GM23338 (cell line): ENCODE data around the gene CDON. TPM values are rescaled to one million over a fixed set of nuclear protein-coding genes. Genes with fewer than 3 reads are reported as not detected.

ENCODE experiments used
- ATAC-seq: fragments of 200-7000 bp; cut with Tn5 transposase; 3 replicates; pipeline ENCODE4 v1.9.1; 2020
- DNase-seq: peaks from one replicate; pipeline ENCODE4 v3.0.0-alpha.2; 2015; ENCODE audit warnings: low spot score
- H2AFZ ChIP-seq: fragments of 200-600 bp; sonication (generic); 2 replicates; pipeline ENCODE4 v1.8.0; 2016; ENCODE audit warnings: antibody characterized with exemption, mild to moderate bottlenecking, moderate library complexity
- H3F3A ChIP-seq: fragments of 200-600 bp; sonication (generic); replicated peaks from 2 replicates; pipeline ENCODE4 v1.8.0; 2017; ENCODE audit warnings: antibody characterized with exemption, mixed run types, low read depth
- H3K27ac ChIP-seq: fragments of 200-600 bp; sonication (generic); 2 replicates; pipeline ENCODE4 v1.6.1; 2016; ENCODE audit warnings: low read depth
- H3K27me3 ChIP-seq: fragments of 200-600 bp; sonication (generic); 2 replicates; pipeline ENCODE4 v1.8.0; 2016; ENCODE audit warnings: mild to moderate bottlenecking, mixed run types, moderate library complexity; ENCODE audit not compliant: insufficient read depth
- H3K36me3 ChIP-seq: fragments of 200-600 bp; sonication (generic); 2 replicates; pipeline ENCODE4 v1.8.0; 2016; ENCODE audit warnings: mild to moderate bottlenecking; ENCODE audit not compliant: insufficient read depth
- H3K4me1 ChIP-seq: fragments of 200-600 bp; sonication (generic); 2 replicates; pipeline ENCODE4 v1.8.0; 2016; ENCODE audit warnings: mild to moderate bottlenecking, moderate library complexity; ENCODE audit not compliant: insufficient read depth
- H3K4me2 ChIP-seq: fragments of 200-600 bp; sonication (generic); 2 replicates; pipeline ENCODE4 v1.7.1; 2017; ENCODE audit warnings: mixed run types
- H3K4me3 ChIP-seq: fragments of 200-600 bp; sonication (generic); 2 replicates; pipeline ENCODE4 v1.6.1; 2016; ENCODE audit warnings: mixed run types
- H3K79me2 ChIP-seq: fragments of 200-600 bp; sonication (generic); replicated peaks from 2 replicates; pipeline ENCODE4 v1.8.0; 2017; ENCODE audit warnings: mild to moderate bottlenecking; ENCODE audit not compliant: insufficient read depth
- H3K9me2 ChIP-seq: fragments of 200-600 bp; sonication (generic); 2 replicates; pipeline ENCODE4 v1.8.0; 2017; ENCODE audit not compliant: insufficient read depth
- H4K20me1 ChIP-seq: fragments of 200-600 bp; sonication (generic); replicated peaks from 2 replicates; pipeline ENCODE4 v1.8.0; 2017; ENCODE audit warnings: mild to moderate bottlenecking; ENCODE audit not compliant: insufficient read depth
- H3K27ac Mint-ChIP-seq: 2 replicates; pipeline ENCODE4 v1.8.0; 2020; ENCODE audit warnings: inconsistent platforms, mild to moderate bottlenecking, moderate library complexity, mixed read lengths
- H3K27me3 Mint-ChIP-seq: 3 replicates; pipeline ENCODE4 v1.8.0; 2022; ENCODE audit warnings: low read depth, mild to moderate bottlenecking, moderate library complexity, mixed read lengths, inconsistent platforms; ENCODE audit not compliant: insufficient read depth, poor library complexity
- H3K36me3 Mint-ChIP-seq: 3 replicates; pipeline ENCODE4 v1.8.0; 2021; ENCODE audit warnings: low read depth, mild to moderate bottlenecking, inconsistent platforms, moderate library complexity, mixed read lengths
- H3K4me1 Mint-ChIP-seq: 3 replicates; pipeline ENCODE4 v1.8.0; 2020; ENCODE audit warnings: mild to moderate bottlenecking, inconsistent platforms, mixed read lengths
- H3K4me3 Mint-ChIP-seq: 3 replicates; pipeline ENCODE4 v1.8.0; 2021; ENCODE audit warnings: moderate library complexity, mild to moderate bottlenecking, inconsistent platforms, mixed read lengths
- H3K9me3 Mint-ChIP-seq: 3 replicates; pipeline ENCODE4 v1.8.0; 2020; ENCODE audit warnings: moderate library complexity, mild to moderate bottlenecking, inconsistent platforms, mixed read lengths
- CREB1 ChIP-seq: fragments of 250-450 bp; sonication (Bioruptor Pico); IDR thresholded peaks from 2 replicates; pipeline ENCODE4 v1.5.0; 2020; ENCODE audit warnings: low read depth, mild to moderate bottlenecking, moderate library complexity
- CTCF ChIP-seq, 2 experiments: fragments of 200-600 bp in 1 of 2; sonication (generic) in 1 of 2; conservative IDR thresholded peaks; 2 replicates each; pipeline versions ENCODE4 v1.5.1 to v1.6.1; 2016 to 2017; ENCODE audit warnings: antibody characterized with exemption in 2 of 2, low read depth in 2 of 2, mild to moderate bottlenecking in 2 of 2, moderate library complexity in 1 of 2
- EZH2 ChIP-seq: fragments of 200-600 bp; sonication (generic); IDR thresholded peaks from one replicate; pipeline ENCODE4 v1.8.0; 2017; ENCODE audit warnings: antibody characterized with exemption, mild to moderate bottlenecking, low read depth; ENCODE audit not compliant: unreplicated experiment
- EZH2phosphoT487 ChIP-seq: fragments of 200-600 bp; sonication (generic); IDR thresholded peaks from one replicate; pipeline ENCODE4 v1.8.1; 2018; ENCODE audit warnings: antibody characterized with exemption; ENCODE audit not compliant: unreplicated experiment
- NANOG ChIP-seq: IDR thresholded peaks from 2 replicates; pipeline ENCODE4 v1.6.1; 2016; ENCODE audit warnings: antibody characterized with exemption, borderline replicate concordance
- POLR2AphosphoS5 ChIP-seq: IDR thresholded peaks from 2 replicates; pipeline ENCODE4 v1.6.1; 2016; ENCODE audit warnings: antibody characterized with exemption, low read depth
- STAT1 ChIP-seq: IDR thresholded peaks from one replicate; pipeline ENCODE4 v1.6.1; 2016; ENCODE audit warnings: antibody characterized with exemption; ENCODE audit not compliant: unreplicated experiment
- ZNF114 ChIP-seq: fragments of 250-450 bp; sonication (Bioruptor Pico); IDR thresholded peaks from 2 replicates; pipeline ENCODE4 v1.5.0; 2020; ENCODE audit warnings: mild to moderate bottlenecking, moderate library complexity
- ZNF331 ChIP-seq: fragments of 250-450 bp; sonication (Bioruptor Pico); IDR thresholded peaks from 2 replicates; pipeline ENCODE4 v1.5.0; 2020; ENCODE audit warnings: low read depth, mild to moderate bottlenecking, moderate library complexity
- polyA plus RNA-seq: library from polyadenylated mRNA; unstranded; fragments of >200 nt; fragmentation: Nextera tagmentation; extraction: Ambion mirVana; gene quantifications from 2 replicates; pipeline ENCODE4 v1.2.1, GENCODE V29; 2016
- total RNA-seq: library from RNA; depleted of rRNA; stranded (reverse); fragments of >200 nt; shearing (Covaris generic); gene quantifications from 2 replicates; pipeline ENCODE4 v1.2.3, GENCODE V29; 2014
- TF ChIP-seq, protein P1 (sequence below): IDR thresholded peaks from one replicate; pipeline ENCODE4 v1.6.1; 2018; ENCODE audit warnings: antibody characterized with exemption; ENCODE audit not compliant: unreplicated experiment
- TF ChIP-seq, protein P2 (sequence below): IDR thresholded peaks from 2 replicates; pipeline ENCODE4 v1.6.1; 2016; ENCODE audit warnings: antibody characterized with exemption

The CDON gene
- total and polyA plus RNA-seq, 2 experiments from 2014 or later: 4.1 to 35.5 TPM

DNA sequence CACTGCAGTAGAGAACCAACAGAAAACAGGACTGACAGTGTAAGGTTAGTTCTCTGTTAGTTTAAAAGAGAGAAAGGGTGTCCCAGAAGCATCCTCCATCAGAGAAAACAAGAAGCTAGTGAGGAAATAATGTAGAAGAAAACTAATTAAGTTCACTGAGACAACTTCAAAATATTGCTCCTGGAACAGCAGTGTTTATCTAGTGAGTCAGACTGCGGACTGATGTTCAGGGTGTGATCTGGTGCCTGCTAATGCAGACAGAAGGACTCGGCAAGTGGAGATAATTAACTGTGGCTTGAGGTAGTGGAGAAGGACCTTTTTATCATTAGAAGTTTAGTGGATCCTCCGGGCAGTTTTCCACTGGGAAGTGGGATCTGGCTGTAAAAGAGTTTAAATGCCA is 55.4 kb downstream of the CDON start:
- Histone ChIP-seq H3K27ac (no peak overlapping the region), H3F3A (no peaks in the 10 kb centered on the region), H3K4me2 (no peak overlapping the region), H3K4me1 (no peaks in the 10 kb centered on the region), H4K20me1 (no peaks in the 10 kb centered on the region), H3K9me2 (no peaks in the 10 kb centered on the region), H3K79me2 (no peaks in the 10 kb centered on the region), H3K4me3 (no peak overlapping the region), H3K36me3 (no peaks in the 10 kb centered on the region; the same call in 1 of the 2 replicates), H3K27me3 (no peaks in the 10 kb centered on the region), H2AFZ (no peak overlapping the region)
- Mint-ChIP-seq H3K36me3 (peaks cover 4% of the 10 kb centered on the region; the same call in 1 of the 3 replicates), H3K9me3 (no peaks in the 10 kb centered on the region), H3K27me3 (no peaks in the 10 kb centered on the region), H3K4me3 (no peak overlapping the region), H3K27ac (no peak overlapping the region), H3K4me1 (no peaks in the 10 kb centered on the region; the same call in 2 of the 3 replicates)
- DNase-seq (no peak), ATAC-seq (no peak)
- TF ChIP-seq CREB1 (CRISPR knock-in tag) (no peak), CTCF (conservative IDR thresholded peaks at IDR 0.05; ENCODE audit: low read depth in 2 of 2) (no peak), EZH2 (no peak), ZNF331 (no peak), STAT1 (no peak), EZH2phosphoT487 (no peak), ZNF114 (no peak), NANOG (no peak), POLR2AphosphoS5 (no peak)
- TF ChIP-seq, protein P1, sequence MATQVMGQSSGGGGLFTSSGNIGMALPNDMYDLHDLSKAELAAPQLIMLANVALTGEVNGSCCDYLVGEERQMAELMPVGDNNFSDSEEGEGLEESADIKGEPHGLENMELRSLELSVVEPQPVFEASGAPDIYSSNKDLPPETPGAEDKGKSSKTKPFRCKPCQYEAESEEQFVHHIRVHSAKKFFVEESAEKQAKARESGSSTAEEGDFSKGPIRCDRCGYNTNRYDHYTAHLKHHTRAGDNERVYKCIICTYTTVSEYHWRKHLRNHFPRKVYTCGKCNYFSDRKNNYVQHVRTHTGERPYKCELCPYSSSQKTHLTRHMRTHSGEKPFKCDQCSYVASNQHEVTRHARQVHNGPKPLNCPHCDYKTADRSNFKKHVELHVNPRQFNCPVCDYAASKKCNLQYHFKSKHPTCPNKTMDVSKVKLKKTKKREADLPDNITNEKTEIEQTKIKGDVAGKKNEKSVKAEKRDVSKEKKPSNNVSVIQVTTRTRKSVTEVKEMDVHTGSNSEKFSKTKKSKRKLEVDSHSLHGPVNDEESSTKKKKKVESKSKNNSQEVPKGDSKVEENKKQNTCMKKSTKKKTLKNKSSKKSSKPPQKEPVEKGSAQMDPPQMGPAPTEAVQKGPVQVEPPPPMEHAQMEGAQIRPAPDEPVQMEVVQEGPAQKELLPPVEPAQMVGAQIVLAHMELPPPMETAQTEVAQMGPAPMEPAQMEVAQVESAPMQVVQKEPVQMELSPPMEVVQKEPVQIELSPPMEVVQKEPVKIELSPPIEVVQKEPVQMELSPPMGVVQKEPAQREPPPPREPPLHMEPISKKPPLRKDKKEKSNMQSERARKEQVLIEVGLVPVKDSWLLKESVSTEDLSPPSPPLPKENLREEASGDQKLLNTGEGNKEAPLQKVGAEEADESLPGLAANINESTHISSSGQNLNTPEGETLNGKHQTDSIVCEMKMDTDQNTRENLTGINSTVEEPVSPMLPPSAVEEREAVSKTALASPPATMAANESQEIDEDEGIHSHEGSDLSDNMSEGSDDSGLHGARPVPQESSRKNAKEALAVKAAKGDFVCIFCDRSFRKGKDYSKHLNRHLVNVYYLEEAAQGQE: no peak
- TF ChIP-seq, protein P2, sequence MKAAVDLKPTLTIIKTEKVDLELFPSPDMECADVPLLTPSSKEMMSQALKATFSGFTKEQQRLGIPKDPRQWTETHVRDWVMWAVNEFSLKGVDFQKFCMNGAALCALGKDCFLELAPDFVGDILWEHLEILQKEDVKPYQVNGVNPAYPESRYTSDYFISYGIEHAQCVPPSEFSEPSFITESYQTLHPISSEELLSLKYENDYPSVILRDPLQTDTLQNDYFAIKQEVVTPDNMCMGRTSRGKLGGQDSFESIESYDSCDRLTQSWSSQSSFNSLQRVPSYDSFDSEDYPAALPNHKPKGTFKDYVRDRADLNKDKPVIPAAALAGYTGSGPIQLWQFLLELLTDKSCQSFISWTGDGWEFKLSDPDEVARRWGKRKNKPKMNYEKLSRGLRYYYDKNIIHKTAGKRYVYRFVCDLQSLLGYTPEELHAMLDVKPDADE: no peak
